SU-DHL-6 (cell line): ENCODE measurements around the gene CCDC74A.
"Not testable (repeated sequence)": the region's sequence is repeated elsewhere in the genome, so short reads cannot be mapped to it uniquely, and the experiment has no call there.

Experiments
- H2AFZ ChIP-seq: fragments of 200-600 bp; sonication (generic); 2 replicates; pipeline ENCODE4 v1.6.1; 2014; ENCODE audit warnings: low read depth, mild to moderate bottlenecking, moderate library complexity, mixed read lengths, antibody characterized with exemption, low read length; ENCODE audit not compliant: severe bottlenecking
- H3F3A ChIP-seq: fragments of 200-600 bp; shearing (Covaris generic); 2 replicates; pipeline ENCODE4 v1.6.0; 2016; ENCODE audit warnings: antibody characterized with exemption, mild to moderate bottlenecking; ENCODE audit not compliant: insufficient read depth
- H3K27ac ChIP-seq: fragments of 200-600 bp; sonication (generic); 2 replicates; pipeline ENCODE4 v1.5.1; 2016; ENCODE audit warnings: low read depth, mild to moderate bottlenecking, low read length, moderate library complexity, mixed read lengths
- H3K27me3 ChIP-seq: fragments of 200-600 bp; sonication (generic), shearing (Covaris generic); 2 replicates; pipeline ENCODE4 v1.6.0; 2014; ENCODE audit warnings: mild to moderate bottlenecking, low read length
- H3K36me3 ChIP-seq: fragments of 200-600 bp; sonication (generic); 2 replicates; pipeline ENCODE4 v1.6.1; 2014; ENCODE audit warnings: mild to moderate bottlenecking, low read length, mixed read lengths
- H3K4me2 ChIP-seq: fragments of 300-600, 200-600 bp; shearing (Covaris generic), sonication (generic); 2 replicates; pipeline ENCODE4 v1.6.0; 2014; ENCODE audit warnings: low read length, low read depth, mild to moderate bottlenecking; ENCODE audit not compliant: poor library complexity, severe bottlenecking
- H3K4me3 ChIP-seq: fragments of 200-600 bp; sonication (generic); 2 replicates; pipeline ENCODE4 v1.5.1; 2014; ENCODE audit warnings: antibody characterized with exemption, low read length, mild to moderate bottlenecking, mixed read lengths; ENCODE audit not compliant: insufficient read depth, poor library complexity, severe bottlenecking
- H3K79me2 ChIP-seq: fragments of 200-600 bp; sonication (generic); 2 replicates; pipeline ENCODE4 v1.6.1; 2014; ENCODE audit warnings: mild to moderate bottlenecking, low read length, moderate library complexity; ENCODE audit not compliant: insufficient read depth
- H3K9ac ChIP-seq: fragments of 200-600 bp; sonication (generic); 2 replicates; pipeline ENCODE4 v1.7.0; 2014; ENCODE audit warnings: mild to moderate bottlenecking, low read length
- H3K9me2 ChIP-seq: fragments of 200-600 bp; sonication (generic); replicated peaks from 2 replicates; pipeline ENCODE4 v1.6.1; 2014; ENCODE audit warnings: low read length; ENCODE audit not compliant: insufficient read depth
- H3K9me3 ChIP-seq: fragments of 200-600 bp; sonication (generic); 2 replicates; pipeline ENCODE4 v1.6.1; 2014; ENCODE audit warnings: low read length, mixed read lengths; ENCODE audit not compliant: insufficient read depth
- H4K20me1 ChIP-seq: fragments of 200-600 bp; sonication (generic); 2 replicates; pipeline ENCODE4 v1.6.1; 2014; ENCODE audit warnings: low read depth, mild to moderate bottlenecking, antibody characterized with exemption, low read length, moderate library complexity, mixed read lengths
- EZH2phosphoT487 ChIP-seq: fragments of 200-600 bp; sonication (generic), shearing (Covaris generic); conservative IDR thresholded peaks from 2 replicates; pipeline ENCODE4 v1.6.1; 2018; ENCODE audit warnings: mild to moderate bottlenecking, antibody characterized with exemption, low read length, moderate library complexity, mixed read lengths
- TF ChIP-seq, protein P1 (sequence below): fragments of 200-600 bp; sonication (generic); IDR thresholded peaks from one replicate; pipeline ENCODE4 v1.5.1; 2017; ENCODE audit warnings: antibody characterized with exemption, mild to moderate bottlenecking, low read length, moderate library complexity; ENCODE audit not compliant: insufficient read depth, poor library complexity, severe bottlenecking

Gene CCDC74A

DNA sequence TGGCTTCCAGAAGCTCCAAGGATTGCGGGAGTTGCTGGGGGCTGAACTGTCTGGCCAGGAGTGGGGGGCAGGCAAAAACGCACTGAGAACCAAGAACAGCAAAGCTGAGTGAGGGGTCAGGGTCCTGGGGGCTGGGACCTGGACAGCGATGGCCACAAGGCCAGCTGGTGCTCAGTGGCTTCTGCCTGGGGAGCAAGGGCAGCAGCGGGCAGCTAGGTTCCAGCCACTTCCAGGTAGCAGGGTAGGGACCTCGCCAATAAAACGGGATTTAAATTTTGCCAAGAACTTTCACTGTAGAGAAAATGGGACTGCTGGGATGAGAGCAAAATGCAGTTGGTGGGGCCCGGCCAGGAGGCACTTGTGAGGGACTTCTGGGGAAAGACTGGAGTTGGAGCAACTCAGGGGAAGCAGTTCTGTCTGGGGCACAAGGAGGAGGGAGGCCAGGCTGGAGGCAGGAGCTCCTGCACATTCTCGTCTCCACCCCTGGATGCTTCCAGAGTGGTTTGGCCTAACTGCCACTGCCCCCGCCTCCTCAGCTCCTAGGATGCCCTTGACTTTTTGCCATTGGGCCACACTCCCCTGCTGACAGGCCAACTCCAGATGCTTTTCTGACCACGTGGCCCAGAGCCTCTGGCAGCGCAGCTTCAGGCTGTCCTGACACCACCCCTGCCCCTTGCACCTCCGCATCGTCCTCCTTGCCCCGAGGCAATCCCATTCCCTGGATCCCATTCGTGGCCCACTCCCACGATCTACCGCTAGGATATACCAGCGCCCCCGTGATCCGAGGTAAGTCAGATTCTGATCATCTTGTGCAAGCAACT lies 5.5 kb upstream of the CCDC74A start:
- H3K4me2 ChIP-seq, result no peak overlapping the region
- H3F3A ChIP-seq, result no peaks in the 10 kb centered on the region; the same call in 1 of the 2 replicates
- no peak overlapping the region for H3K27ac ChIP-seq
- no peak overlapping the region for H3K9ac ChIP-seq
- no peak overlapping the region for H3K4me3 ChIP-seq
- H3K27me3 ChIP-seq, result no peaks in the 10 kb centered on the region
- no peak overlapping the region for H2AFZ ChIP-seq
- no peaks in the 10 kb centered on the region for H3K9me3 ChIP-seq
- TF ChIP-seq, protein P1, sequence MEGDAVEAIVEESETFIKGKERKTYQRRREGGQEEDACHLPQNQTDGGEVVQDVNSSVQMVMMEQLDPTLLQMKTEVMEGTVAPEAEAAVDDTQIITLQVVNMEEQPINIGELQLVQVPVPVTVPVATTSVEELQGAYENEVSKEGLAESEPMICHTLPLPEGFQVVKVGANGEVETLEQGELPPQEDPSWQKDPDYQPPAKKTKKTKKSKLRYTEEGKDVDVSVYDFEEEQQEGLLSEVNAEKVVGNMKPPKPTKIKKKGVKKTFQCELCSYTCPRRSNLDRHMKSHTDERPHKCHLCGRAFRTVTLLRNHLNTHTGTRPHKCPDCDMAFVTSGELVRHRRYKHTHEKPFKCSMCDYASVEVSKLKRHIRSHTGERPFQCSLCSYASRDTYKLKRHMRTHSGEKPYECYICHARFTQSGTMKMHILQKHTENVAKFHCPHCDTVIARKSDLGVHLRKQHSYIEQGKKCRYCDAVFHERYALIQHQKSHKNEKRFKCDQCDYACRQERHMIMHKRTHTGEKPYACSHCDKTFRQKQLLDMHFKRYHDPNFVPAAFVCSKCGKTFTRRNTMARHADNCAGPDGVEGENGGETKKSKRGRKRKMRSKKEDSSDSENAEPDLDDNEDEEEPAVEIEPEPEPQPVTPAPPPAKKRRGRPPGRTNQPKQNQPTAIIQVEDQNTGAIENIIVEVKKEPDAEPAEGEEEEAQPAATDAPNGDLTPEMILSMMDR, result no peak
- TF ChIP-seq EZH2phosphoT487, result no peak
- no peaks in the 10 kb centered on the region for H4K20me1 ChIP-seq
- H3K79me2 ChIP-seq, result no peaks in the 10 kb centered on the region
- no peaks in the 10 kb centered on the region for H3K36me3 ChIP-seq
- no peaks in the 10 kb centered on the region for H3K9me2 ChIP-seq

DNA sequence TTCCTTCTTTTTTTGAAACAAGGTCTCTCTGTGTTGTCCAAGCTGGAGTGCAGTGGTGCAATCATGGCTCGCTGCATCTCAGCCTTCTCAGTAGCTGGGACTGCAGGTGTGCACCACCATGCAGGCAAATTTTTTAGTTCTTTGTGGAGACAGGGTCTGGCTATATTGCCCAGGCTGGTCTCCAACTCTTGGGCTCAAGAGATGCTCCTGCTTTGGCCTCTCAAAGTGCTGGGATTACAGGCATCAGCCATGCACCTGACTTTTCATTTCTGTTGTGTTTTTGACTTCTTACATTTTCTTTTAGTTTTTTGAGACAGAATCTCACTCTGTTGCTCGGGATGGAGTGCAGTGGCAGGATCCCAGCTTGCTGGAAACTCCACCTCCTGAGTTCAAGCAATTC lies 2.4 kb upstream of the CCDC74A start:
- not testable (repeated sequence) for H3K9ac ChIP-seq, H3K9me2 ChIP-seq, H3K4me2 ChIP-seq, H3K27me3 ChIP-seq, H3K36me3 ChIP-seq, H3K9me3 ChIP-seq, H3K4me3 ChIP-seq, H4K20me1 ChIP-seq, H2AFZ ChIP-seq, H3K79me2 ChIP-seq, H3K27ac ChIP-seq, H3F3A ChIP-seq

DNA sequence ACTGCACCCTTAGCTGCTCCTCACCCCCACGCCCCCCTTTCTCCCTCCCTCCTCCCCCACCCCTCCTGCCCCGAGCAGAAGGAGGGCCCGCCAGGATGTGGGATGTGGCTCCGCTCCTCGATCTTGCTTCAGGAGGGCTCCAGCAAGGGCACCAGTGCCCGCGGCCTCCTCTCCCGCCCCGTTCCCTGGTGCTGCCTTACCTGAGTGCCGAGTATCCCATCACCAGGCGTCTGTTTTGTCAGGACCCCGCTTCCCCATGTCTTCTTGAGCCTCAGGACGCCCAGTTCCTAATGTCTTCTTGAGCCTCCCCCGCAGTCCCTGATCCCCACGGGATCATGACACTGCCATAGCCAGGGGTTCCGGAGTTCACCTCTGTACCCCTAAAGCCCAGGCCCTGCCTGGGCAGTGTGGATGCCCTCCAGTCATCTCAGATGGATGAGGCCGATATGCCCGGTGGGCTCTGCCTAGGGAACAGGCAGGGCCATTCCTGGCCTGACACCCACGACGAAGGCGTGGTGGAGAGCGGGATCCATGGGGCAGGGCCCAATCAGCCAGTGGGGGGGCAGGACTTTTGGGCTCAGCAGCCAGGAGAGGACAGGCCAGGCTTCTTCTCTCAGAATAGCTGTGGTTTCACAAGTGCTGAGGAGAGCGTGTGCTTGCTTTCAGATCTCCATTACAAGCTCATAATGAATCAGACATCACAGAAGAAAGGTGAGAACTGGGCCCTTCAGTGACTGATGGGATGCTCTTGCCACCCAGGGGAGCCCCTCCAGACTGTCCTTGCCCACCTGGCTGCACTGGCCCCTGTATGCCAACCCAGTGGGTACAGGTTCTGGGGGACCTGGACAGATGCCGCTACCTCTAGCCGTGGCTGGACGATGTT lies 1.5 kb downstream of the CCDC74A start:
- not testable (repeated sequence) for H3K9me2 ChIP-seq, H3K9ac ChIP-seq, H3K27ac ChIP-seq, H3K27me3 ChIP-seq, H2AFZ ChIP-seq, H3K4me2 ChIP-seq, H3K79me2 ChIP-seq, H3K36me3 ChIP-seq, H4K20me1 ChIP-seq, H3K4me3 ChIP-seq, H3F3A ChIP-seq, H3K9me3 ChIP-seq

GRCh38 chr2:131529864-131530445 lies 2.3 kb downstream of the CCDC74A start:
- H3K79me2 ChIP-seq, H3K4me3 ChIP-seq, H2AFZ ChIP-seq, H3K36me3 ChIP-seq, H4K20me1 ChIP-seq, H3K27me3 ChIP-seq, H3K27ac ChIP-seq, H3F3A ChIP-seq, H3K9ac ChIP-seq, H3K9me3 ChIP-seq, H3K4me2 ChIP-seq, H3K9me2 ChIP-seq: not testable (repeated sequence)

- not testable (repeated sequence) for H3K36me3 ChIP-seq, H3K4me2 ChIP-seq, H3K79me2 ChIP-seq, H3K4me3 ChIP-seq, H3K9ac ChIP-seq, H2AFZ ChIP-seq, H3K27ac ChIP-seq, H3K9me3 ChIP-seq, H3F3A ChIP-seq, H3K9me2 ChIP-seq, H4K20me1 ChIP-seq, H3K27me3 ChIP-seq
Observed at GRCh38 chr2:131530626-131531344, 3.1 kb downstream of the CCDC74A start.

- H3K9me2 ChIP-seq, H3K36me3 ChIP-seq, H3K79me2 ChIP-seq, H3K4me3 ChIP-seq, H3K27me3 ChIP-seq, H3K4me2 ChIP-seq, H3K9ac ChIP-seq, H3K9me3 ChIP-seq, H3K27ac ChIP-seq, H2AFZ ChIP-seq, H3F3A ChIP-seq, H4K20me1 ChIP-seq: not testable (repeated sequence)
Observed at GRCh38 chr2:131531547-131532185, 4.0 kb downstream of the CCDC74A start.
